Esophagus squamous epithelium (tissue), 5 donors: ENCODE results near the gene DUSP16. TPM values are rescaled to one million over a fixed set of nuclear protein-coding genes. Genes with fewer than 3 reads are reported as not detected.
"Not testable (repeated sequence)": the region's sequence is repeated elsewhere in the genome, so short reads cannot be mapped to it uniquely, and the experiment has no call there.

Source experiments
- DNase-seq: peaks from one replicate; lab custom pipeline; 2025; lab: John Stamatoyannopoulos, UW
- H3K27ac ChIP-seq, 4 donors: fragments of 200-600 bp; sonication (generic); one replicate each; pipeline ENCODE4 v1.5.1; 2016 to 2019; ENCODE audit warnings: mild to moderate bottlenecking in 1 of 4
- H3K27me3 ChIP-seq, 4 donors: fragments of 200-600 bp; sonication (generic); 1 replicate in 3 of 4; 2 replicates in 1 of 4; pipeline versions ENCODE4 v1.5.1 to v1.6.0; 2017 to 2021; ENCODE audit warnings: antibody characterized with exemption in 1 of 4
- H3K36me3 ChIP-seq, 3 donors: fragments of 200-600 bp; sonication (generic); one replicate each; pipeline ENCODE4 v1.5.1; 2016 to 2019
- H3K4me1 ChIP-seq, 3 donors: fragments of 200-600 bp; sonication (generic); one replicate each; pipeline ENCODE4 v1.5.1; 2017 to 2019
- H3K4me3 ChIP-seq, 4 donors: fragments of 200-600 bp; sonication (generic); 1 replicate in 3 of 4; 2 replicates in 1 of 4; pipeline ENCODE4 v1.5.1; 2016 to 2019; ENCODE audit warnings: mild to moderate bottlenecking in 2 of 4, moderate library complexity in 1 of 4
- H3K9me3 ChIP-seq, 3 donors: fragments of 200-600 bp; sonication (generic); one replicate each; pipeline ENCODE4 v1.5.1; 2016 to 2019
- POLR2A ChIP-seq, 4 donors: fragments of 450-650 bp; IDR thresholded peaks; one replicate each; pipeline ENCODE4 v1.6.1; 2017; ENCODE audit warnings: antibody characterized with exemption in 4 of 4, mild to moderate bottlenecking in 4 of 4, moderate library complexity in 3 of 4
- WGBS, 2 donors: methylation state at CpG; one replicate each; pipeline ENCODE4 v1.1.5; 2018; 5-methylcytosine and 5-hydroxymethylcytosine counted together
- intact Hi-C: fragments of 100-400 bp; cut with DNase I; formaldehyde crosslinking; loops from one replicate; pipeline ENCODE4 v1.15.0; 2022
- total RNA-seq, 4 donors: library from RNA; depleted of rRNA; stranded (reverse); fragments of >200 nt; gene quantifications; one replicate each; pipeline ENCODE4 v1.1.0, GENCODE V29; 2016
- TF ChIP-seq, protein P1 (sequence below), 6 experiments: fragments of 450-650 bp in 4 of 6; fragments of 200-600 bp in 2 of 6; sonication (generic) in 2 of 6; IDR thresholded peaks; one replicate each; pipeline ENCODE4 v1.5.1; 2016 to 2019; ENCODE audit warnings: antibody characterized with exemption in 6 of 6, mild to moderate bottlenecking in 4 of 6, moderate library complexity in 4 of 6
- donor health status: DM: yes; HTN: yes; CAD: no.

Gene DUSP16
- total RNA-seq, 4 donors from 2014 or later = 15.6 to 27.9 (median 16.5) TPM

DNA sequence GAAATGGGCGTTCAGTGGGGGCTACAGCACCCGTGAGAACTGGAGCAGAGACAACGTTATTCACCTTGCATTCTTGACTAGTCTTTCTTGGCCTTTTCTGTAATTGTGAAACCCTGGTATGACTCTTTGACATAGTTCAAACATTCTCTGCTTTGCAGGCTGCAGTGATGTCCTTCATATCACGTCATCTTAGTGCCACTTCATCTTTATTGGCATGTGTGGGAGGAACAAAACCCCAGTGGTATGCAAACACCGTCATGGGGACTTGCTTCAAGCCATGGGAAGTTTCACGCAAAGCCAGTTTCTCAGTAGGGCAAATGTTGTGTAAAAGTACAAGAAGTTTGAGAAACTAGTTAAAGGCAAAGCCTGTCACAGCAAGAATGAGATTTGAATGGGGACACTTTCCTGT, 20.2 kb upstream of the DUSP16 start:
- peaks cover 0 to 31% (median 14%) of the 10 kb centered on the region in 3 donors for H3K4me1 ChIP-seq
- H3K9me3 ChIP-seq = no peaks in the 10 kb centered on the region
- no peak for DNase-seq
- H3K27ac ChIP-seq = peak overlapping the region in 1 of 4 donors; percentile 56
- H3K27me3 ChIP-seq = no peaks in the 10 kb centered on the region
- 66 to 70% methylated on average over 6 of the region's 6 CpGs for WGBS, 2 donors
- no peak overlapping the region for H3K4me3 ChIP-seq
- intact Hi-C loops = no loop called here
- no peaks in the 10 kb centered on the region for H3K36me3 ChIP-seq
- TF ChIP-seq, protein P1, sequence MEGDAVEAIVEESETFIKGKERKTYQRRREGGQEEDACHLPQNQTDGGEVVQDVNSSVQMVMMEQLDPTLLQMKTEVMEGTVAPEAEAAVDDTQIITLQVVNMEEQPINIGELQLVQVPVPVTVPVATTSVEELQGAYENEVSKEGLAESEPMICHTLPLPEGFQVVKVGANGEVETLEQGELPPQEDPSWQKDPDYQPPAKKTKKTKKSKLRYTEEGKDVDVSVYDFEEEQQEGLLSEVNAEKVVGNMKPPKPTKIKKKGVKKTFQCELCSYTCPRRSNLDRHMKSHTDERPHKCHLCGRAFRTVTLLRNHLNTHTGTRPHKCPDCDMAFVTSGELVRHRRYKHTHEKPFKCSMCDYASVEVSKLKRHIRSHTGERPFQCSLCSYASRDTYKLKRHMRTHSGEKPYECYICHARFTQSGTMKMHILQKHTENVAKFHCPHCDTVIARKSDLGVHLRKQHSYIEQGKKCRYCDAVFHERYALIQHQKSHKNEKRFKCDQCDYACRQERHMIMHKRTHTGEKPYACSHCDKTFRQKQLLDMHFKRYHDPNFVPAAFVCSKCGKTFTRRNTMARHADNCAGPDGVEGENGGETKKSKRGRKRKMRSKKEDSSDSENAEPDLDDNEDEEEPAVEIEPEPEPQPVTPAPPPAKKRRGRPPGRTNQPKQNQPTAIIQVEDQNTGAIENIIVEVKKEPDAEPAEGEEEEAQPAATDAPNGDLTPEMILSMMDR (IDR thresholded peaks at IDR 0.05) = no peak
- no peak for TF ChIP-seq POLR2A (IDR thresholded peaks at IDR 0.05)

DNA sequence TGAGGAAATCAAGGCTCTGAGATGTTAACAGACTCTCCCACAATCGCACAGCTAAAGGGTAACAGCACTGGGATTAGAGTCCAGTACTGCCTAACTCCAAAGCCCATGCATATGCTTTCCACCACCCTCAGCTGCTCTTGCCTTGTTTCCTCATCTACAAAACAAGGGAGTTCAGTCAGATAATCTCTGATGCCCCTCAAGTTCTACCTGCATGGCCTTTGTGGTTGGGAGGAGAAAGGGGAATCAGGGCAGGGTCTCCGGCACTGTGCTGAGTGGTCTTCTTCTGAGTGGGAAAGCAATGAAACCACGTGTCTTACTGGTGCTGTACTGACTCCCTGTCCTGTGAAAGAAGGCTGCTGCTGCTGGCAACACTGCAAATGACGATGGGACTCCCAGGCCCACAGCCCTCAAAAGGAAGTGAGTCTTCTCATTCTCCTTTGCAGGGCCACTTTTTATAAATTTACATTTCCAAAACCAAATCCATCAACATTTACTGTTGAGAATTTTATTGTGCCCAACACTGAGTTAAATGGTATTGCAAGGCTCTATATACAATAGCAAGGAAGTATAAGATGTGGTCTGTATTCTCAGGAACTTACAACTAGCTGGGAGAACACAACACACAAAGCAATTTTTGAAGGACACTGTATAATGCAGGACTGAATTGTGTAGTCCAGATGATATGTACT, 19.7 kb upstream of the DUSP16 start:
- Histone ChIP-seq H3K4me1 (peaks cover 0 to 26% (median 13%) of the 10 kb centered on the region in 3 donors), H3K27ac (peak overlapping the region in 1 of 4 donors; percentile 23), H3K27me3 (no peaks in the 10 kb centered on the region), H3K4me3 (no peak overlapping the region), H3K9me3 (no peaks in the 10 kb centered on the region), H3K36me3 (no peaks in the 10 kb centered on the region)
- TF ChIP-seq POLR2A (IDR thresholded peaks at IDR 0.05) = no peak
- TF ChIP-seq, protein P1 (IDR thresholded peaks at IDR 0.05) = no peak
- intact Hi-C loops = no loop called here
- WGBS, 2 donors = 65 to 67% methylated on average over 4 of the region's 4 CpGs
- DNase-seq = no peak

DNA sequence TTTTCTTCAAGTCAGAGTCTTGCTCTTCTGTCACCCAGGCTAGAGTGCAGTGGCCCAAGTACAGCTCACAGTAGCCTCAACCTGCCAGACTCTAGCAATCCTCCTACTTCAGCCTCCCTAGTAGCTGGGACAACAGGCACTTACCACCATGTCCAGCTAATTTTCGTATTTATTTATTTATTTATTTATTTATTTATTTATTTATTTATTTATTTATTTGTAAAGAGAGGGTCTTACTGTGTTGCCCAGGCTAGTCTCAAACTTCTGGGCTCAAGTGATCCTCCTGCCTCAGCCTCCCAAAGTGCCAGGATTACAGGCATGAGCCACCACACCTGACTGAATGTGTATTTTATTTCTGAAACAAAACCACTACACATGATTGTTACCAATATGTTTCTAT, 18.1 kb upstream of the DUSP16 start:
- H3K4me1 ChIP-seq, H3K36me3 ChIP-seq, H3K9me3 ChIP-seq, H3K4me3 ChIP-seq, intact Hi-C loops, H3K27ac ChIP-seq, DNase-seq, H3K27me3 ChIP-seq: not testable (repeated sequence)
- WGBS, 2 donors = 71 to 78% methylated on average over 1 of the region's 1 CpG

DNA sequence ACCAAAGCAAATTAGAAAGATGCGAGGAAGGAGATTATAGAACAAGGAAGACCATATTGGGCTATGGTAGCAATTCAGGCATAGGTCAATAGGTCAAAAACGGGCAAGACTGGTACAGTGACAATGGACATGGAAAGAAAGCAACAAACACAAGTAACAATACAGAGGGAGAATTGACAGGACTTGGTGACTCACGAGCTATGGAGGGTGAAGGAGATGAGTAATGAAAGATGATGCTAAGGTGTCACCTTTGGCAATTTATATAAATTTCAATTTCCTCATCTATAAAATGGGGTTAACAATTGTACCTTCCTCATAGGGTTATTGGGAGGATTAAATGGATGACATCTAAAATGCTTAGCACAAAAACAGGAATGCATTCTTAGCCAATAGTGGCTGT, 15.1 kb upstream of the DUSP16 start:
- Histone ChIP-seq H3K36me3 (no peaks in the 10 kb centered on the region), H3K27ac (peak overlapping the region in 1 of 4 donors; percentile 34), H3K27me3 (no peaks in the 10 kb centered on the region), H3K9me3 (no peaks in the 10 kb centered on the region), H3K4me1 (no peaks in the 10 kb centered on the region), H3K4me3 (no peak overlapping the region)
- TF ChIP-seq, protein P1 (IDR thresholded peaks at IDR 0.05) = no peak
- intact Hi-C loops = no loop called here
- DNase-seq = no peak
- 46 to 71% methylated on average over 3 of the region's 3 CpGs for WGBS, 2 donors

DNA sequence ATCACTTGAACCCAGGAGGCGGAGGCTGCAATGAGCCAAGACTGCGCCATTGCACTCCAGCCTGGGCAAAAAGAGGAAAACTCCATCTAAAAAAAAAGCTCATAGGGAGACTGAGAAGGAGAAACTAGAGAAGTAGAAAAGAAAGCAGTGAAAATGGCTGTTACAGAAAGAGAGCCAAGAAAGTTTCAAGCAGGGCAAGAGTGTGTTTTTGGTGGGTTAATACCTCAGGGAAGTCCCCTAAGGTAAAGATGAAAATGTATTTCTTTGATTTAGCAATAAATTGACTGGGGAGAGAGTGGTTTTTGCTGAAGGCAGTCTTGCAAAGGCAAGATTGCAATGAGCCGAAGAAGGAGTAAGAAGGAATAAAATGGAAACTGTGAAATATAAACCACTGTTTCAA, 10.0 kb upstream of the DUSP16 start:
- H3K4me1 ChIP-seq = peaks cover 0 to 10% (median 0%) of the 10 kb centered on the region in 3 donors
- H3K4me3 ChIP-seq = no peak overlapping the region
- intact Hi-C loops = no loop called here
- 60 to 90% methylated on average over 1 to 3 of the region's 3 CpGs for WGBS, 2 donors
- no peak for DNase-seq
- no peaks in the 10 kb centered on the region for H3K27me3 ChIP-seq
- H3K27ac ChIP-seq = peak overlapping the region in 1 of 4 donors; percentile 14
- no peaks in the 10 kb centered on the region for H3K9me3 ChIP-seq
- no peaks in the 10 kb centered on the region for H3K36me3 ChIP-seq
- TF ChIP-seq POLR2A (IDR thresholded peaks at IDR 0.05) = no peak
- TF ChIP-seq, protein P1 (IDR thresholded peaks at IDR 0.05) = no peak

DNA sequence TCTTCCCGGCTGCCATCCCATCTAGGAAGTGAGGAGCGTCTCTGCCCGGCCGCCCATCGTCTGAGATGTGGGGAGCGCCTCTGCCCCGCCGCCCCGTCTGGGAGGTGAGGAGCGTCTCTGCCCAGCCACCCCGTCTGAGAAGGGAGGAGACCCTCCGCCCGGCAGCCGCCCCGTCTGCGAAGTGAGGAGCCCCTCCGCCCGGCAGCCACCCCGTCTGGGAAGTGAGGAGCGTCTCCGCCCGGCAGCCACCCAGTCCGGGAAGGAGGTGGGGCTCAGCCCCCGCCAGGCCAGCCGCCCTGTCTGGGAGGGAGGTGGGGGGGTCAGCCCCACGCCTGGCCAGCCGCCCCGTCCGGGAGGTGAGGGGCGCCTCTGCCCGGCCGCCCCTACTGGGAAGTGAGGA, 3.3 kb upstream of the DUSP16 start:
- not testable (repeated sequence) for H3K9me3 ChIP-seq, DNase-seq, H3K27me3 ChIP-seq, H3K36me3 ChIP-seq, H3K4me3 ChIP-seq, H3K27ac ChIP-seq
- H3K4me1 ChIP-seq = peaks cover 11 to 27% (median 12%) of the 10 kb centered on the region in 3 donors
- WGBS, 2 donors = no CpG with 5 or more reads among the region's 32 CpGs
- intact Hi-C loops = loop anchor here (10.0 kb wide), 2 partner anchors 129 to 171 kb away; partner anchors contain the start of gene GPR19
